OCI-LY1 (cell line): ENCODE measurements around the gene PKP3.

Experiments
- EZH2 ChIP-seq: fragments of 200-600 bp; sonication (generic), shearing (Covaris generic); IDR thresholded peaks from 2 replicates; pipeline ENCODE4 v1.8.0; 2017; ENCODE audit warnings: borderline replicate concordance, mixed run types, mild to moderate bottlenecking, antibody characterized with exemption, low read length, moderate library complexity, mixed read lengths
- TF ChIP-seq, protein P1 (sequence below): fragments of 200-600 bp; sonication (generic), shearing (Covaris generic); IDR thresholded peaks from 2 replicates; pipeline ENCODE4 v1.5.1; 2017; ENCODE audit warnings: mild to moderate bottlenecking, antibody characterized with exemption, low read length, moderate library complexity, mixed read lengths

GRCh38 chr11:405323-405953 is 11.4 kb downstream of the PKP3 start:
- TF ChIP-seq, protein P1, sequence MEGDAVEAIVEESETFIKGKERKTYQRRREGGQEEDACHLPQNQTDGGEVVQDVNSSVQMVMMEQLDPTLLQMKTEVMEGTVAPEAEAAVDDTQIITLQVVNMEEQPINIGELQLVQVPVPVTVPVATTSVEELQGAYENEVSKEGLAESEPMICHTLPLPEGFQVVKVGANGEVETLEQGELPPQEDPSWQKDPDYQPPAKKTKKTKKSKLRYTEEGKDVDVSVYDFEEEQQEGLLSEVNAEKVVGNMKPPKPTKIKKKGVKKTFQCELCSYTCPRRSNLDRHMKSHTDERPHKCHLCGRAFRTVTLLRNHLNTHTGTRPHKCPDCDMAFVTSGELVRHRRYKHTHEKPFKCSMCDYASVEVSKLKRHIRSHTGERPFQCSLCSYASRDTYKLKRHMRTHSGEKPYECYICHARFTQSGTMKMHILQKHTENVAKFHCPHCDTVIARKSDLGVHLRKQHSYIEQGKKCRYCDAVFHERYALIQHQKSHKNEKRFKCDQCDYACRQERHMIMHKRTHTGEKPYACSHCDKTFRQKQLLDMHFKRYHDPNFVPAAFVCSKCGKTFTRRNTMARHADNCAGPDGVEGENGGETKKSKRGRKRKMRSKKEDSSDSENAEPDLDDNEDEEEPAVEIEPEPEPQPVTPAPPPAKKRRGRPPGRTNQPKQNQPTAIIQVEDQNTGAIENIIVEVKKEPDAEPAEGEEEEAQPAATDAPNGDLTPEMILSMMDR, result no peak
- TF ChIP-seq EZH2, result no peak
